DND-41 (cell line): ENCODE results near the gene LILRA5.

Source experiments
- EZH2 ChIP-seq: IDR thresholded peaks from 3 replicates; pipeline ENCODE4 v1.6.1; 2012; ENCODE audit warnings: borderline replicate concordance, low read depth, mild to moderate bottlenecking, moderate library complexity, low read length, inconsistent platforms; ENCODE audit not compliant: severe bottlenecking
- TF ChIP-seq, protein P1 (sequence below): IDR thresholded peaks from 2 replicates; pipeline ENCODE4 v1.5.1; 2012; ENCODE audit warnings: borderline replicate concordance, low read length, moderate library complexity, mild to moderate bottlenecking; ENCODE audit not compliant: poor library complexity, severe bottlenecking; ENCODE audit errors: extremely low read depth

DNA sequence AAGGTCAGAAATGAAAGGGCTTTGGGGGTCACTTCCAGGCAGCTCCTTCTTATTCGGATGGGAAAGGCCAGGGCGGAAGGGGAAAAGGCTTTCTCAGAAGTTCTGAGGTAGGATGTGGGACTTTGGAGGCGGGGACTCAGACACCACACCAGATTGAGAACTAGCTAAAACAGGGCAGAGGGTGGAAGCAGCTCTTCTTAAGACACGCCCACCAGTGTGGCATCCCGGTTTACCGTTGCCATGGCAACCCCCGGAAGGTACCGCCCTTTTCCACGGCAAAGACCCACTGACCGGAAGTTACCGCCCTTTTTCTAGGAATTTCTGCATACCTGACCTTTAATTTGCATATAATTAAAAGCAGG, 3.8 kb upstream of the LILRA5 start:
- TF ChIP-seq, protein P1, sequence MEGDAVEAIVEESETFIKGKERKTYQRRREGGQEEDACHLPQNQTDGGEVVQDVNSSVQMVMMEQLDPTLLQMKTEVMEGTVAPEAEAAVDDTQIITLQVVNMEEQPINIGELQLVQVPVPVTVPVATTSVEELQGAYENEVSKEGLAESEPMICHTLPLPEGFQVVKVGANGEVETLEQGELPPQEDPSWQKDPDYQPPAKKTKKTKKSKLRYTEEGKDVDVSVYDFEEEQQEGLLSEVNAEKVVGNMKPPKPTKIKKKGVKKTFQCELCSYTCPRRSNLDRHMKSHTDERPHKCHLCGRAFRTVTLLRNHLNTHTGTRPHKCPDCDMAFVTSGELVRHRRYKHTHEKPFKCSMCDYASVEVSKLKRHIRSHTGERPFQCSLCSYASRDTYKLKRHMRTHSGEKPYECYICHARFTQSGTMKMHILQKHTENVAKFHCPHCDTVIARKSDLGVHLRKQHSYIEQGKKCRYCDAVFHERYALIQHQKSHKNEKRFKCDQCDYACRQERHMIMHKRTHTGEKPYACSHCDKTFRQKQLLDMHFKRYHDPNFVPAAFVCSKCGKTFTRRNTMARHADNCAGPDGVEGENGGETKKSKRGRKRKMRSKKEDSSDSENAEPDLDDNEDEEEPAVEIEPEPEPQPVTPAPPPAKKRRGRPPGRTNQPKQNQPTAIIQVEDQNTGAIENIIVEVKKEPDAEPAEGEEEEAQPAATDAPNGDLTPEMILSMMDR, result no peak
- no peak for TF ChIP-seq EZH2
